Naive B cell (primary cell): Measurements from ENCODE around the gene DGKI. TPM values are rescaled to one million over a fixed set of nuclear protein-coding genes. Genes with fewer than 3 reads are reported as not detected.

ENCODE experiments used
- ATAC-seq, 2 donors: fragments of 150-1000 bp; cut with Tn5 transposase; 2 replicates each; pipeline ENCODE4 v1.10.0; 2021; ENCODE audit warnings: low read depth in 2 of 2, mild to moderate bottlenecking in 2 of 2, moderate library complexity in 2 of 2
- DNase-seq: peaks from one replicate; pipeline ENCODE4 v3.0.0; 2022
- H3K27ac Mint-ChIP-seq, 6 donors: one replicate each; pipeline ENCODE4 v1.8.0; 2020 to 2022; ENCODE audit warnings: mild to moderate bottlenecking in 6 of 6, mixed read lengths in 6 of 6, moderate library complexity in 5 of 6, inconsistent platforms in 2 of 6
- H3K27me3 Mint-ChIP-seq, 3 donors: one replicate each; pipeline ENCODE4 v1.8.0; 2021 to 2022; ENCODE audit warnings: mixed read lengths in 3 of 3, mild to moderate bottlenecking in 1 of 3
- H3K36me3 Mint-ChIP-seq, 2 donors: one replicate each; pipeline ENCODE4 v1.8.0; 2020 to 2022; ENCODE audit warnings: mixed read lengths in 2 of 2, inconsistent platforms in 1 of 2, mild to moderate bottlenecking in 1 of 2
- H3K4me1 Mint-ChIP-seq, 3 donors: one replicate each; pipeline ENCODE4 v1.8.0; 2020 to 2022; ENCODE audit warnings: mixed read lengths in 3 of 3, inconsistent platforms in 1 of 3, mild to moderate bottlenecking in 1 of 3, moderate library complexity in 1 of 3
- H3K4me3 Mint-ChIP-seq, 8 donors: one replicate each; pipeline ENCODE4 v1.8.0; 2020 to 2022; ENCODE audit warnings: mild to moderate bottlenecking in 8 of 8, mixed read lengths in 8 of 8, moderate library complexity in 8 of 8, inconsistent platforms in 2 of 8
- H3K9me3 Mint-ChIP-seq, 7 donors: one replicate each; pipeline ENCODE4 v1.8.0; 2020 to 2022; ENCODE audit warnings: mixed read lengths in 7 of 7, mild to moderate bottlenecking in 5 of 7, inconsistent platforms in 2 of 7, moderate library complexity in 1 of 7
- polyA plus RNA-seq, 6 donors: library from polyadenylated mRNA; unstranded; fragments of 300-500 nt; fragmentation: Illumina TruSeq; gene quantifications; one replicate each; pipeline ENCODE4 v1.2.3, GENCODE V29; 2021; ENCODE audit warnings: low read depth in 6 of 6

DGKI gene
- polyA plus RNA-seq, 6 donors from 2014 or later: not detected

DNA sequence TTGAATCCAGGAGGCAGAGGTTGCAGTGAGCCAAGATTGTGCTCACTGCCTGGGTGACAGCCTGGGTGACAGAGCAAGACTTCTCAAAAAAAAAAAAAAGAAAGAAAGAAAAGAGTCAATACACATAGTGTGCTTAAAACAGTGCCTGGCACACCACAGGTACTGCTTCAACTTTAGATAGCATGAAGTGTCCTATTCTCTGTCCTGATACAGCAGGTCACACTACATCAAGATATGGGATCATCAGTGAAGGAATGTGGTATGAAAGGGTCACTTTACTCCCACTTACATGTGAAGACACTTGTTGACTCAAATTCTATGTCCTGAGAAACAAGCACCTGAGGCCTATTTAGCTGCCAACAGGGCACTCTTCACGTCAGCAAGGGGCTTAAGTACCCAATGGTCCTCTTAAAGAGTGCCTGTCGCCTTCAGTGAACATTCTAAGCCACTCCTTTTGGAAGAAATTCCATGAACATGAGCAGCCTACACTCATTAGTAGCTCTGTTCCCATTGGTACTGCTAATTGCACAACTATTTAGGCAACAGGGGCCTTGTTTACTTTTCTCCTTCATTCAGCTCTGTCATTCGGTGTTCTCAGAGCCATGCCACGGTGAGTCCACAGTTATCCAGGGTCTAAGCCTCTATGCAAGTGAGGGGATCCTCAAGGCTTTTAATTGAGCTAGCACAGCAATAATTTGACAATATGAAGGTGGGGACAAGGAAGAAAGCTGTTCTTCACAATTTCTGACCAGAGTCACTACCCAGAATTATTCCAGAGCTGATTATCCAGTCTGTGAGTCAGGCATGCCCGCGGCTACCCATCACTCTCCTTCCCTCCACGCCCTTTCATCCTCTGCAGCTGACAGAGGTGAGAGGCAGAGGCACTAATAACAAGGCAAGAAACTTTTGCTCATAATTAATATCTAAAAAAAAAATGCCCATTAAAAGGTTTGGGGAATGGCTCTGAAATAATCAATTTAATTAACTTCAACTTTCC lies 446.6 kb downstream of the DGKI start:
- H3K27ac Mint-ChIP-seq: no peak overlapping the region
- DNase-seq (no peak), ATAC-seq (no peak)
- peaks cover 0 to 8% (median 0%) of the 10 kb centered on the region in 7 donors for H3K9me3 Mint-ChIP-seq
- H3K27me3 Mint-ChIP-seq: no peaks in the 10 kb centered on the region
- no peaks in the 10 kb centered on the region for H3K36me3 Mint-ChIP-seq
- H3K4me3 Mint-ChIP-seq: no peak overlapping the region
- no peaks in the 10 kb centered on the region for H3K4me1 Mint-ChIP-seq

DNA sequence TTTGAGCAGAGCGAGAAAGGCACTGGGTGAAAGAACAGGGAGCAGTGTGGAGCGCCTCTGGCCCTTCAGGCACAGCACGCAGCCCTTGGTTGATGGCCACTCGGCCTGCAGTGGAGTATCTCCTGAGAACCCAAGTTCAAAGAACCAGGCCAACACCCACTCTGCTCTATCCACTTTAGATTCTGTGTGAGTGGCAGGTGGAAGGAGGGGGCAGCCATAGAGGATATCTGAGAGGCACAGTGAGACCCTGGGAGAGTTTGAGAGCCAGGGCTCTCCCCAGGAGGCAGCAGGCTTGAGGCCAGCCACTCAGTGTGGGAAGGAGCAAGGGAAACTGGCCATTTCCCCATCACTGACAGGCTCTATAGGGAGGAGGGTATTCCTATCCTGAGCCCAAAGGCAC lies 450.7 kb downstream of the DGKI start:
- no peak for DNase-seq
- no peak for ATAC-seq
- Mint-ChIP-seq H3K27ac (no peak overlapping the region), H3K4me3 (no peak overlapping the region), H3K9me3 (peaks cover 0 to 8% (median 0%) of the 10 kb centered on the region in 7 donors), H3K36me3 (no peaks in the 10 kb centered on the region), H3K4me1 (no peaks in the 10 kb centered on the region), H3K27me3 (no peaks in the 10 kb centered on the region)

DNA sequence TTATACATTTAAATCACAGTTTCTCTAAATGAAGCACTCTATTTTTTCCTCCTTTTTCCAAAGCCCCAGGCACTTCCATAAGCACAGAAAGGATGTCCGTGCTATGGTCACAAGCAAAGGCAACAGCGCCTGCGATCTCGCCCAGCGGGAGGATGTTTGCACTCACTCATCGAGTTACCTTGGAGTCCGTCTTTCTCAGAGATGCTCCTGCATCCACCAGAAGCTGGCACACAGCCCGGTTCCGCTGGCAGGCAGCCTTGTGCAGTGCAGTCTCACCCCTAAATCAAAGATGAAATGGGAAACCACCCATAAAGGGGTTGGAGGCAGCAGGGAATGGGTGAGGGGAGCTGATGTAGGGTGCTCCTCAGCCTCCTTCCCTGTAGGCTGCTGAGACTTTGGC lies 451.4 kb downstream of the DGKI start:
- peaks cover 0 to 8% (median 0%) of the 10 kb centered on the region in 7 donors for H3K9me3 Mint-ChIP-seq
- no peaks in the 10 kb centered on the region for H3K36me3 Mint-ChIP-seq
- no peak for DNase-seq
- H3K27me3 Mint-ChIP-seq: no peaks in the 10 kb centered on the region
- ATAC-seq: no peak
- H3K4me1 Mint-ChIP-seq: no peaks in the 10 kb centered on the region
- no peak overlapping the region for H3K27ac Mint-ChIP-seq
- H3K4me3 Mint-ChIP-seq: no peak overlapping the region

GRCh38 chr7:137393570-137393969 lies 453.2 kb downstream of the DGKI start:
- H3K27me3 Mint-ChIP-seq: no peaks in the 10 kb centered on the region
- no peak for ATAC-seq
- peaks cover 0 to 8% (median 0%) of the 10 kb centered on the region in 7 donors for H3K9me3 Mint-ChIP-seq
- H3K27ac Mint-ChIP-seq: no peak overlapping the region
- no peak overlapping the region for H3K4me3 Mint-ChIP-seq
- no peak for DNase-seq
- H3K4me1 Mint-ChIP-seq: no peaks in the 10 kb centered on the region
- no peaks in the 10 kb centered on the region for H3K36me3 Mint-ChIP-seq

DNA sequence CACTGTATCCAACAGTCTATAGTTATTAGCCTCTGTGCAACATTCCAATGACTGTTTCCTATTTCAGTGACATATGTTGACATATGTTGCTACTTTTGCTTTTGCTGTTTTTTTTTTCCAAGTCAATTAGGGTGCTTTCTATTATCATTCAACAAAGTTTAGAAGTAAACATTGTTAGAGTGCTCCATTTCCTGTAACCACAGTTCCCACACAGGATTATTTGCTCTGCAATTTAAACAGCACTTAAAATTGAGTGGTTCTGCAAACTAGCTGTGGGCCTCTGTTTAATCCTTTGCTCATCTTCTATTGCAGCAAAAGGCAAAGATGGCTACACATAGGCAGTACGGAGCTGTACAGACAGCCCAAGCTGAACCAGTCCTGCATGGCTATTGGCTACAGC lies 456.7 kb downstream of the DGKI start:
- Mint-ChIP-seq H3K4me3 (no peak overlapping the region), H3K36me3 (no peaks in the 10 kb centered on the region), H3K9me3 (peaks cover 0 to 9% (median 0%) of the 10 kb centered on the region in 7 donors), H3K27ac (no peak overlapping the region), H3K4me1 (no peaks in the 10 kb centered on the region), H3K27me3 (no peaks in the 10 kb centered on the region)
- no peak for DNase-seq
- no peak for ATAC-seq

GRCh38 chr7:137388916-137389315 lies 457.9 kb downstream of the DGKI start:
- DNase-seq (no peak), ATAC-seq (no peak)
- Mint-ChIP-seq H3K27ac (no peak overlapping the region), H3K27me3 (no peaks in the 10 kb centered on the region), H3K36me3 (no peaks in the 10 kb centered on the region), H3K4me1 (no peaks in the 10 kb centered on the region), H3K4me3 (no peak overlapping the region), H3K9me3 (peaks cover 0 to 7% (median 0%) of the 10 kb centered on the region in 7 donors)

- no peak overlapping the region for H3K4me3 Mint-ChIP-seq
- ATAC-seq: no peak
- H3K4me1 Mint-ChIP-seq: no peaks in the 10 kb centered on the region
- no peaks in the 10 kb centered on the region for H3K36me3 Mint-ChIP-seq
- no peak overlapping the region for H3K27ac Mint-ChIP-seq
- H3K9me3 Mint-ChIP-seq: peaks cover 0 to 7% (median 0%) of the 10 kb centered on the region in 7 donors
- H3K27me3 Mint-ChIP-seq: no peaks in the 10 kb centered on the region
- no peak for DNase-seq
Observed at GRCh38 chr7:137386966-137387365, 459.8 kb downstream of the DGKI start.

DNA sequence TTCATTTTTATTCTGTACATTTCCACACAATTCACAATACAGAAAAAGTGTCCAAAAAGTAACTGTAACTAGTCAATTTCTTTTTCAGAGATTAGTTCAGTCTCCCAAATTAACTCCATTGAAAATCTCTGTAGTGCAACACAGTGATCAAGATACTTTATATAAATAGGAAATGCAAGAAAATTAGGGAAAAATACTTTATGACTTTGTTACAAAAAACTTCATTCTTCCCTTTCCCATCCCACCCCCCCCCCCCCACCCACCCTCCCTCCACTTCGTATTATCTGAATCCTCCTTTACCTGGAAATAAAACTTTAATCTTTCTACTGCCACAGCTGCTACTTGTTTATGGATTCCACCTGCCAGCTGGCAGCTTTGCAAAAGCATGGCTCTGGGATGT lies 465.7 kb downstream of the DGKI start:
- Mint-ChIP-seq H3K4me3 (no peak overlapping the region), H3K4me1 (no peaks in the 10 kb centered on the region), H3K27me3 (no peaks in the 10 kb centered on the region), H3K9me3 (peaks cover 4 to 25% (median 5%) of the 10 kb centered on the region in 7 donors), H3K36me3 (no peaks in the 10 kb centered on the region), H3K27ac (no peak overlapping the region)
- ATAC-seq (no peak), DNase-seq (no peak)

- H3K36me3 Mint-ChIP-seq: no peaks in the 10 kb centered on the region
- H3K4me3 Mint-ChIP-seq: no peak overlapping the region
- ATAC-seq (no peak), DNase-seq (no peak)
- H3K27ac Mint-ChIP-seq: no peak overlapping the region
- H3K9me3 Mint-ChIP-seq: peaks cover 3 to 9% (median 6%) of the 10 kb centered on the region in 7 donors
- no peaks in the 10 kb centered on the region for H3K4me1 Mint-ChIP-seq
- H3K27me3 Mint-ChIP-seq: no peaks in the 10 kb centered on the region
Observed at GRCh38 chr7:137373507-137373906, 473.3 kb downstream of the DGKI start.

DNA sequence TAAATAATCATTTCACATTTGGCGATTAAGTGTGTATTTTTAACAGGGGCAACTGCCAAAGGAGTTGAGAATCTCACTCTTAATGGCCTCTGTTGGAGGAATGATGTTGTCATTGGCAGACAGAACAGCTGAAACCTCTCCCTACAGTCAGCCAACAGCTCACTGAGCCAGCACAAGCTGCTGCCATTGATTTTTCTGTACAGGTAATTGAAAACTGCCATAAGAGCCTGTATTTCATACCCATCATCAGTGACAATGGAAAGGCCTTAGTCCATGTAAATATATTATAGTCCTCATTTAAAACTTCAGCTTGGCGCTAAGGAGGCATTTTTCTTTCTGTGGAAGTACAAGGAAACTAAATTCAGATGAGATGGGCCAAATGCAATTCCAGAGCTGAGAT lies 475.2 kb downstream of the DGKI start:
- DNase-seq: no peak
- H3K27ac Mint-ChIP-seq: no peak overlapping the region
- H3K4me3 Mint-ChIP-seq: no peak overlapping the region
- no peaks in the 10 kb centered on the region for H3K36me3 Mint-ChIP-seq
- no peaks in the 10 kb centered on the region for H3K27me3 Mint-ChIP-seq
- ATAC-seq: no peak
- no peaks in the 10 kb centered on the region for H3K4me1 Mint-ChIP-seq
- peaks cover 0 to 5% (median 0%) of the 10 kb centered on the region in 7 donors for H3K9me3 Mint-ChIP-seq

DNA sequence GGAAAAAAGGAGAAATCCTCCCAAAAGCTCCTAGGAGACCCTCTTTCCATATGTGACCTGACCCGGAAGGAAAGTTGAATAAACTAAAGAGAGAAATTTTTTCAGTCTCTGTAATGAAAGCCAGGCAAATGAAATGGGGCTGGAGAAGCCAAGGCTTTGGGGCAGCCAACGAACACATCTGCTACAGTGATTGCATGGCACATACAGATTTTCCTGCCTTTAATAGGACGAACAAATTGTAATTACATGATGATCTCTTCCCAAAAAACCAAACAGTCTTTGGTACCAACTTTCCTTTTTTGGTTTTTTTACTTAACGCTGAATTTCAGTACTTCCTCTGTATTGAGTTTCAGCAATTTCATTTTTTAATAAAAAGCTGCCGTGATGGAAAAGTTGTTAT lies 479.8 kb downstream of the DGKI start:
- Mint-ChIP-seq H3K4me3 (no peak overlapping the region), H3K4me1 (no peaks in the 10 kb centered on the region), H3K27ac (no peak overlapping the region), H3K27me3 (no peaks in the 10 kb centered on the region), H3K9me3 (peaks cover 4 to 19% (median 9%) of the 10 kb centered on the region in 7 donors), H3K36me3 (no peaks in the 10 kb centered on the region)
- DNase-seq: no peak
- ATAC-seq: no peak

DNA sequence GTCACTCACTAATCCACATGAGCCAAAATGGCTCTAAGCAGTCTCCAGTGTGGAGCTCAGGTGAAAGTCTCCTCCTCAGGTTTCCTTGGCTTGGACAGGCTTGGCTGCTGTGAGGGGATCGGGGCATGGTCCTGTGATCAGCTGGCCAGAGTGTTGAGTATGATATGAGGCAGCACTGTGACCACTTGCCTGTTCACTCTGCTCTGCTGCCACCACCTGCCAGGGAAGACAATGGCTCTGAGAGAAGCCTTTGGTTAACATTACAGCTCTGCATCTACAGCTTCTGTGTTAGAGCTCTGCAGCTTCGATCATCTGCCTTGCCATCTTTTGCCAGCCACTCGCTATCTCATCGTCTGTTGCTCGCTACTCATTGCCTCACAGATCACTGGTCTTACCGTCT lies 483.1 kb downstream of the DGKI start:
- ATAC-seq: no peak
- no peak overlapping the region for H3K4me3 Mint-ChIP-seq
- H3K27ac Mint-ChIP-seq: no peak overlapping the region
- H3K27me3 Mint-ChIP-seq: no peaks in the 10 kb centered on the region
- peaks cover 4 to 41% (median 20%) of the 10 kb centered on the region in 7 donors for H3K9me3 Mint-ChIP-seq
- H3K36me3 Mint-ChIP-seq: no peaks in the 10 kb centered on the region
- DNase-seq: no peak
- no peaks in the 10 kb centered on the region for H3K4me1 Mint-ChIP-seq

DNA sequence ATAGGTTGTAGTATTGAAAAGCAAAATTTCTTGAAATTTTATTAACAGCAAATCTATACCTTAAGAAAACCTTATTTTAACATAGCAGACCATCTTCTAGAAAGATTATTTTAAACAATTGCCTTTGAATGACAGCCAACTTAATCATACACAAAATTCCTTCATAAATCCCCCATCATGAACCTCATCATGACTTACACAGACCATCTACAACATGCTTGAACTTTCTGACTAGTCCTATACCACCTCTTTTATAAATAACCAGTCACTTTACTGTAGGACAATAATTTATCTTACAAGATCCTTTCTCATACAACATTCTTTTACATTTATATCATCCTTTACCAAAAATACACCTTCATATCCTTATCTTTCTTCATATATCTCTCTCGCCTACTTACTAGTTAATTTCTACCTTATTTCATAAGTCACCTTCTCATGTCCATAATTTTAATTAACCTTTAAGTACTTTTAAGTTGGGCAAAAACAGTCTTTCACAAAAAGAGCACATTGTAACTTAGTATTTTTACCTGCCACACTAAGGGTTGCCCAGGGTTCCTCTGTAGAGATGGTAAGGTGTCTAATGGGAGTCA lies 486.6 kb downstream of the DGKI start:
- Mint-ChIP-seq H3K27ac (no peak overlapping the region), H3K9me3 (peaks cover 4 to 54% (median 20%) of the 10 kb centered on the region in 7 donors), H3K4me1 (no peaks in the 10 kb centered on the region), H3K27me3 (no peaks in the 10 kb centered on the region), H3K36me3 (no peaks in the 10 kb centered on the region), H3K4me3 (no peak overlapping the region)
- DNase-seq: no peak
- ATAC-seq: no peak

- H3K4me1 Mint-ChIP-seq: no peaks in the 10 kb centered on the region
- no peak overlapping the region for H3K4me3 Mint-ChIP-seq
- no peak for ATAC-seq
- H3K27ac Mint-ChIP-seq: no peak overlapping the region
- H3K36me3 Mint-ChIP-seq: no peaks in the 10 kb centered on the region
- DNase-seq: no peak
- peaks cover 0 to 23% (median 4%) of the 10 kb centered on the region in 7 donors for H3K9me3 Mint-ChIP-seq
- no peaks in the 10 kb centered on the region for H3K27me3 Mint-ChIP-seq
Observed at GRCh38 chr7:137354961-137355360, 491.8 kb downstream of the DGKI start.
